Left ventricle myocardium inferior (tissue), 1 donor: ENCODE data around the gene TMEM120B. TPM values are rescaled to one million over a fixed set of nuclear protein-coding genes. Genes with fewer than 3 reads are reported as not detected.
"Not testable (repeated sequence)": the region's sequence is repeated elsewhere in the genome, so short reads cannot be mapped to it uniquely, and the experiment has no call there.

ENCODE experiments used
- DNase-seq: peaks from one replicate; pipeline ENCODE4 v3.0.0-alpha.2; 2020
- H3K27ac ChIP-seq: fragments of 200-600 bp; replicated peaks from 2 replicates; pipeline ENCODE4 v1.8.0; 2021
- H3K27me3 ChIP-seq: fragments of 200-600 bp; 2 replicates; pipeline ENCODE4 v1.8.0; 2021; ENCODE audit warnings: low read depth
- H3K36me3 ChIP-seq: fragments of 200-600 bp; 2 replicates; pipeline ENCODE4 v1.8.0; 2021
- H3K4me1 ChIP-seq: fragments of 200-600 bp; 2 replicates; pipeline ENCODE4 v1.8.0; 2021
- H3K4me3 ChIP-seq: fragments of 200-600 bp; 2 replicates; pipeline ENCODE4 v1.8.0; 2021; ENCODE audit warnings: mild to moderate bottlenecking, moderate library complexity
- H3K9me3 ChIP-seq: fragments of 200-600 bp; replicated peaks from 2 replicates; pipeline ENCODE4 v1.8.0; 2021
- intact Hi-C: fragments of 100-400 bp; cut with micrococcal nuclease; formaldehyde crosslinking; loops from one replicate; pipeline ENCODE4 v1.11.0; 2022
- total RNA-seq: library from RNA; stranded (reverse); fragmentation: NEBNext Ultra II Directional; extraction: Animal tissue kit (Norgen Biotek cat#: 25700); gene quantifications from one replicate; pipeline ENCODE4 v1.2.1, GENCODE V29; 2021
- TF ChIP-seq, protein P1 (sequence below): fragments of 200-600 bp; IDR thresholded peaks from 2 replicates; pipeline ENCODE4 v1.8.0; 2021; ENCODE audit warnings: antibody characterized with exemption, mild to moderate bottlenecking, borderline replicate concordance
- donor health status: DM: no; HTN: yes; CAD: no; lungs with severe emphysema.

TMEM120B gene
- total RNA-seq, 1 donor from 2014 or later, result 9.2 TPM

DNA sequence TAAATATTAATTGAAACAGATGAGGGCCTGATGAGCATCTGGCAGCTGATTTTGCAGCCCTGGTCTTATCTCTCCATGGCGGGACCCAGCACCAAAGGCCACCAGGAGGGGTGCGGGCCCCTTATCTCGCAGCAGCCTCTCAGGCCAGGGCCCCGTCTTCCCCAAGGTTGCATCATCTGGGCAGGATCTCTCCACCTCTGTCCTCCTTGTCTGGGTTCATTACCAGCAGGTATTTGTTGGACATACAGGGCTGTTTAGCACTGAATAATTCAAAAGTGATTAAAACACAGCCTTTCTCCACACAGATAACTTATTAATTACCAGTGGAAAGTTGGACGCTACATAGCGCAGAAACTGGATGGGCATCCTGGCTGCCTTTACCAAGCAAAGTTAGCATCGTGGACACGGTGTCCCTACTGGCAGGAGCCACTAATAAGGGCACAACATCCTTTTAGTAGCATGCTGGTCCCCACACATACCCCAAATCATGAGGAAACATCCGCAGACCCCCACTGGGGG lies 25.8 kb downstream of the TMEM120B start:
- Histone ChIP-seq H3K36me3 (no peaks in the 10 kb centered on the region), H3K4me3 (no peak overlapping the region), H3K27ac (no peak overlapping the region), H3K9me3 (no peaks in the 10 kb centered on the region), H3K27me3 (no peaks in the 10 kb centered on the region), H3K4me1 (peaks cover 13% of the 10 kb centered on the region)
- DNase-seq, result no peak
- TF ChIP-seq, protein P1, sequence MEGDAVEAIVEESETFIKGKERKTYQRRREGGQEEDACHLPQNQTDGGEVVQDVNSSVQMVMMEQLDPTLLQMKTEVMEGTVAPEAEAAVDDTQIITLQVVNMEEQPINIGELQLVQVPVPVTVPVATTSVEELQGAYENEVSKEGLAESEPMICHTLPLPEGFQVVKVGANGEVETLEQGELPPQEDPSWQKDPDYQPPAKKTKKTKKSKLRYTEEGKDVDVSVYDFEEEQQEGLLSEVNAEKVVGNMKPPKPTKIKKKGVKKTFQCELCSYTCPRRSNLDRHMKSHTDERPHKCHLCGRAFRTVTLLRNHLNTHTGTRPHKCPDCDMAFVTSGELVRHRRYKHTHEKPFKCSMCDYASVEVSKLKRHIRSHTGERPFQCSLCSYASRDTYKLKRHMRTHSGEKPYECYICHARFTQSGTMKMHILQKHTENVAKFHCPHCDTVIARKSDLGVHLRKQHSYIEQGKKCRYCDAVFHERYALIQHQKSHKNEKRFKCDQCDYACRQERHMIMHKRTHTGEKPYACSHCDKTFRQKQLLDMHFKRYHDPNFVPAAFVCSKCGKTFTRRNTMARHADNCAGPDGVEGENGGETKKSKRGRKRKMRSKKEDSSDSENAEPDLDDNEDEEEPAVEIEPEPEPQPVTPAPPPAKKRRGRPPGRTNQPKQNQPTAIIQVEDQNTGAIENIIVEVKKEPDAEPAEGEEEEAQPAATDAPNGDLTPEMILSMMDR, result no peak
- intact Hi-C loops, result no loop called here

DNA sequence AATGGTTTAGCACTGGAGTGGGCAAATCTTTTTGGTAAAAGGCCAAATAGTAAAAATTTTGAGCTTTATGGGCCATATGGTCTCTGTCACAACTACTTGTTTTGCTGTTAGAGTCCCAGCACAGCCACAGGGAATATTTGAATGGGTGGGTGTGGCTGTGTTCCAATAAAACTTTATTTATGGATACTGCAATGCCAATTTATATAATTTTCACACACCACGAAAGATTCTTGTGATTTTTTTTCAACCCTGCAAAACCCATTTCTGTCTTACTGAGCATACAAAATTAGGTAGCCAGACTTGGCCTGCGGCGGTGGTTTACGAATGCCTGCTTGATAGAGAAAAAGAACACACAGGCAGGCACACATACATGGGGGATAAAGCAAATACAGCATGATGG lies 28.3 kb downstream of the TMEM120B start:
- Histone ChIP-seq H3K9me3 (no peaks in the 10 kb centered on the region), H3K4me3 (no peak overlapping the region), H3K36me3 (no peaks in the 10 kb centered on the region), H3K4me1 (peaks cover 13% of the 10 kb centered on the region), H3K27me3 (no peaks in the 10 kb centered on the region), H3K27ac (no peak overlapping the region)
- TF ChIP-seq, protein P1, result no peak
- no peak for DNase-seq
- intact Hi-C loops, result no loop called here

DNA sequence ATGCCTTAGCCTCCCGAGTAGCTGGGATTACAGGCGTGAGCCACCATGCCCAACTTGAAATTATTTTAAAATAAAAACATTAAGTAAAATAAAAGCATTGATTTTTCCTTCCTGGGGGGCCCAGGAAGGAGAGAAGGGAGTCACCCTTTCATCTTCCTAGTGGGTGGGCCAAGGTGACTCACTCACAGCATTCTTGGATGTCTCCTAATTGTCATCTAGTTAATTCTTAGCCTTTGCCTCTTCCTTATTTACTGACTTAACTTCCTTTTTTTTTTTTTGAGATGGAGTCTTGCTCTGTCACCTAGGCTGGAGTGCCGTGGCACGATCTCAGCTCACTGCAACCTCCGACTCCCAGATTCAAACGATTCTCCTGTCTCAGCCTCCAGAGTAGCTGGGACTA lies 29.2 kb downstream of the TMEM120B start:
- TF ChIP-seq, protein P1, result no peak
- no peaks in the 10 kb centered on the region for H3K9me3 ChIP-seq
- no peaks in the 10 kb centered on the region for H3K27me3 ChIP-seq
- H3K27ac ChIP-seq, result peak overlapping the region; percentile 74
- peaks cover 13% of the 10 kb centered on the region for H3K4me1 ChIP-seq
- no peaks in the 10 kb centered on the region for H3K36me3 ChIP-seq
- H3K4me3 ChIP-seq, result no peak overlapping the region
- DNase-seq, result no peak
- intact Hi-C loops, result no loop called here

DNA sequence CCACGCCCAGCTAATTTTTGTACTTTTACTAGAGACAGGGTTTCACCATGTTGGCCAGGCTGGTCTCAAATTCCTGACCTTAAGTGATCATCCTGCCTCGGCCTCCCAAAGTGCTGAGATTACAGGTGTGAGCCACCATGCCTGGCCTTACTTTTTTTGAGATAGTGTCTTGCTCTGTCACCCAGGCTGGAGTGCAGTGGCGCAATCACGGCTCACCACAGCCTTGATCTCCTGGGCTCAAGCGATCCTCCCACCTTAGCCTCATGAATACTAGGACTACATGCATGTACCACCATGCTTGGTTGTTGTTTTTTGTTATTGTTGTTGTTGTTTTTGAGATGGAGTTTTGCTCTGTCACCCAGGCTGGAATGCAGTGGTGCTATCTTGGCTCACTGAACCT lies 33.0 kb downstream of the TMEM120B start:
- H3K4me3 ChIP-seq, H3K27me3 ChIP-seq, intact Hi-C loops, H3K36me3 ChIP-seq, H3K9me3 ChIP-seq, H3K27ac ChIP-seq, DNase-seq: not testable (repeated sequence)
- H3K4me1 ChIP-seq, result peaks cover 25% of the 10 kb centered on the region

DNA sequence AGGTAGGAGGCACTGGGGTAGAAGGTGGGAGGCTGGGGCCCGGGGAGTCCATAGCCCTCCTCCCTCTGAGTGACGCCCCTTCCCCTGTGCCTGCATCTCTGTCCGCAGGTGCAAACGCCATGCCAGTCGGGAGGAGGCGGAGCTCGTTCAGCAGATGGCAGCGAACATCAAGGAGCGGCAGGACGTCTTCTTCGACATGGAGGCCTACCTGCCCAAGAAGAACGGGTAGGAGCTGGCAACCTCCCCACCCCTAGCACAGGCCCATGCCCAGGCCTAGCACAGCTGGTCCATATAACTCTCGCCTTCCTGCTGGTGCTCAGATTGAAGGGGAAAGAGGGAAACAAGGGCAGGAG lies 35.6 kb downstream of the TMEM120B start:
- Histone ChIP-seq H3K9me3 (no peaks in the 10 kb centered on the region), H3K27me3 (no peaks in the 10 kb centered on the region), H3K4me1 (peaks cover 20% of the 10 kb centered on the region), H3K4me3 (no peak overlapping the region), H3K27ac (peak overlapping the region; percentile 67), H3K36me3 (peaks cover 8% of the 10 kb centered on the region)
- intact Hi-C loops, result no loop called here
- DNase-seq, result no peak
- TF ChIP-seq, protein P1, result no peak

DNA sequence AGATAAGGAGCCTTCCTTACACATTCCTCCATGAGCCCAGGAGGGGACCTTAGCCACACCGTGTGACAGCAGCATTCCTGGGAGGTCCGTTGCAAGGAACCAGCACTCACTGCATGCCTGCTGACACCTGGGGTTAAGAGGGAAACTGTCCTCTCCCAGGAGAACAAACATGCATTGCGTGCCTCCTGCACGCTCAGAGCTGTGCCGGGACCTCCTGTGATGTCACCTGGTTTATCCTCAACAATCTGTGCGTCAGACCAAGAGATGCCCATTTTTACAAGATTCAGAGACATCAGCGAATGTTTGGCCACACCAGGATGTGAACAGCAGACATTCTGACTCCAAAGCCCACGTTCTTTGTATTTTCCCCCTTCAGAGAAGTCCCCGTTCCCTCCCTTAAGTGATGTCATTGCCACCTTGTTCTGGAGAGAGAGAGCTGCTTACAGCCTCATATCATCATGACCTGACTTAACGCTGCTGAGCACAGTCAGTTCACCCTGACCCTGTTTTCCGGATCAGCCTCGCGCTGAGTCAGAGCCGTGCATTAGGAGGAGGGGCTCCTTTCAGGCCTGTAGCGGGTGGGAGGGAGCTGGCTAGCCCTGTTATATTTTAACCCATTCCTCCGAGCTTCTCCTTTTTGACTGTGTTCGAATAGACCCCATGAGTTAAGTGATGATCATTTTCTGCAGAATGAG lies 36.2 kb downstream of the TMEM120B start:
- TF ChIP-seq, protein P1, result no peak
- Histone ChIP-seq H3K4me1 (peaks cover 25% of the 10 kb centered on the region), H3K36me3 (peaks cover 8% of the 10 kb centered on the region), H3K4me3 (no peak overlapping the region), H3K27ac (peak overlapping the region; percentile 67), H3K27me3 (no peaks in the 10 kb centered on the region), H3K9me3 (no peaks in the 10 kb centered on the region)
- no peak for DNase-seq
- intact Hi-C loops, result no loop called here
